ENCODE results near the gene CST7.

GRCh38 chr20:24960861-24961260, 11.8 kb downstream of the CST7 start:
- no peak for TF ChIP-seq ESRRA (IDR thresholded peaks at IDR 0.05; ENCODE audit: borderline replicate concordance, low read length)
- TF ChIP-seq, protein P1, sequence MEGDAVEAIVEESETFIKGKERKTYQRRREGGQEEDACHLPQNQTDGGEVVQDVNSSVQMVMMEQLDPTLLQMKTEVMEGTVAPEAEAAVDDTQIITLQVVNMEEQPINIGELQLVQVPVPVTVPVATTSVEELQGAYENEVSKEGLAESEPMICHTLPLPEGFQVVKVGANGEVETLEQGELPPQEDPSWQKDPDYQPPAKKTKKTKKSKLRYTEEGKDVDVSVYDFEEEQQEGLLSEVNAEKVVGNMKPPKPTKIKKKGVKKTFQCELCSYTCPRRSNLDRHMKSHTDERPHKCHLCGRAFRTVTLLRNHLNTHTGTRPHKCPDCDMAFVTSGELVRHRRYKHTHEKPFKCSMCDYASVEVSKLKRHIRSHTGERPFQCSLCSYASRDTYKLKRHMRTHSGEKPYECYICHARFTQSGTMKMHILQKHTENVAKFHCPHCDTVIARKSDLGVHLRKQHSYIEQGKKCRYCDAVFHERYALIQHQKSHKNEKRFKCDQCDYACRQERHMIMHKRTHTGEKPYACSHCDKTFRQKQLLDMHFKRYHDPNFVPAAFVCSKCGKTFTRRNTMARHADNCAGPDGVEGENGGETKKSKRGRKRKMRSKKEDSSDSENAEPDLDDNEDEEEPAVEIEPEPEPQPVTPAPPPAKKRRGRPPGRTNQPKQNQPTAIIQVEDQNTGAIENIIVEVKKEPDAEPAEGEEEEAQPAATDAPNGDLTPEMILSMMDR (IDR thresholded peaks at IDR 0.05): no peak
- TF ChIP-seq SMC3 (IDR thresholded peaks at IDR 0.05): no peak
- TF ChIP-seq EHMT2 (IDR thresholded peaks at IDR 0.05; ENCODE audit: low read depth): no peak
- TF ChIP-seq RAD21 (conservative IDR thresholded peaks at IDR 0.05 in 1 of 2, IDR thresholded peaks at IDR 0.05 in 1 of 2): no peak
